Smooth muscle cell (in vitro differentiated cells): ENCODE data around the gene ADAMTS16. TPM values are rescaled to one million over a fixed set of nuclear protein-coding genes. Genes with fewer than 3 reads are reported as not detected.

Experiments used
- DNase-seq: peaks from one replicate; lab custom pipeline; 2025; ENCODE audit not compliant: unreplicated experiment; lab: John Stamatoyannopoulos, UW
- H2AFZ ChIP-seq: fragments of 200-600 bp; sonication (generic); 2 replicates; pipeline ENCODE4 v1.6.0; 2016; ENCODE audit warnings: antibody characterized with exemption, low read depth, mild to moderate bottlenecking
- H3F3A ChIP-seq: fragments of 200-600 bp; sonication (generic); 2 replicates; pipeline ENCODE4 v1.6.0; 2017; ENCODE audit warnings: antibody characterized with exemption, low read depth
- H3K27ac ChIP-seq: fragments of 200-600 bp; sonication (generic); 2 replicates; pipeline ENCODE4 v1.5.1; 2016; ENCODE audit warnings: low read depth, mild to moderate bottlenecking
- H3K27me3 ChIP-seq: fragments of 200-600 bp; sonication (generic); 2 replicates; pipeline ENCODE4 v1.6.1; 2016; ENCODE audit warnings: low read depth, mild to moderate bottlenecking
- H3K36me3 ChIP-seq: fragments of 200-600 bp; sonication (generic); 2 replicates; pipeline ENCODE4 v1.5.1; 2016; ENCODE audit warnings: low read depth
- H3K4me1 ChIP-seq: fragments of 200-600 bp; sonication (generic); 2 replicates; pipeline ENCODE4 v1.5.1; 2016; ENCODE audit warnings: low read depth
- H3K4me2 ChIP-seq: fragments of 200-600 bp; sonication (generic); 2 replicates; pipeline ENCODE4 v1.6.0; 2016; ENCODE audit warnings: mild to moderate bottlenecking
- H3K4me3 ChIP-seq: fragments of 200-600 bp; sonication (generic); 2 replicates; pipeline ENCODE4 v1.5.1; 2016; ENCODE audit warnings: mild to moderate bottlenecking
- H3K79me2 ChIP-seq: fragments of 200-600 bp; sonication (generic); 2 replicates; pipeline ENCODE4 v1.6.0; 2016; ENCODE audit warnings: low read depth, mild to moderate bottlenecking
- H3K9ac ChIP-seq: fragments of 200-600 bp; sonication (generic); 2 replicates; pipeline ENCODE4 v1.6.0; 2016; ENCODE audit warnings: low read depth
- H3K9me3 ChIP-seq: fragments of 200-600 bp; sonication (generic); replicated peaks from 2 replicates; pipeline ENCODE4 v1.5.1; 2016; ENCODE audit warnings: low read depth
- H4K20me1 ChIP-seq: fragments of 200-600 bp; sonication (generic); 2 replicates; pipeline ENCODE4 v1.6.0; 2016; ENCODE audit warnings: low read depth
- WGBS: methylation state at CpG from one replicate; pipeline ENCODE4 v1.1.7; 2016; ENCODE audit warnings: low lambda C conversion rate; 5-methylcytosine and 5-hydroxymethylcytosine counted together
- polyA plus RNA-seq: library from polyadenylated mRNA; unstranded; fragments of >200 nt; fragmentation: Nextera tagmentation; extraction: Ambion mirVana; gene quantifications from 2 replicates; pipeline ENCODE4 v1.2.1, GENCODE V29; 2016
- total RNA-seq: library from RNA; depleted of rRNA; stranded (reverse); fragments of >200 nt; gene quantifications from 2 replicates; pipeline ENCODE4 v1.2.3, GENCODE V29; 2014
- TF ChIP-seq, protein P1 (sequence below): fragments of 200-600 bp; sonication (generic); IDR thresholded peaks from 2 replicates; pipeline ENCODE4 v1.5.1; 2017; ENCODE audit warnings: borderline replicate concordance, mild to moderate bottlenecking, antibody characterized with exemption; ENCODE audit not compliant: insufficient read depth, poor library complexity, severe bottlenecking

ADAMTS16 gene
- total and polyA plus RNA-seq, 2 experiments from 2014 or later: 4.7 to 6.2 TPM

DNA sequence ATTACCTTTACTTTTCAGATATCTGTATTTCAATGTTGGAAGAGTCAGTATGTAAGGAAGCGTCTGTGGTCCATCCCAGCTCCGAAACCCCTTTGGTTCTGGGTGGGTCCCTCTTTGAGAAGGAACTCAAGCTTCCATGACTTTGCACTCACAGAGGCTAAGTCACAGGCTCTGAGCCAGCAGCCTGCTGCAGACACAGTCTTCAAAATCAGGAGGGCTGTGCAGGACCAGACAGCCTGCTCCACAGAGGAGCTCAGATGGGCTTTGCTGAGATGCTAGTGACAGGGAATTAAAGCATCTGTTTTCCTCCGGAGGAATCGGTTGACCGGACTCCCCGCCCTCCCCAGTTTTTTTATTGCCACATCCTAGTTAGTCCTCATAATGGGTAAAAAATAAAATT is 155.9 kb downstream of the ADAMTS16 start:
- Histone ChIP-seq H3K27me3 (no peaks in the 10 kb centered on the region), H3K36me3 (no peaks in the 10 kb centered on the region), H3K9ac (no peak overlapping the region), H3F3A (no peaks in the 10 kb centered on the region), H3K4me3 (no peak overlapping the region), H3K9me3 (no peaks in the 10 kb centered on the region), H3K4me2 (no peak overlapping the region), H3K79me2 (no peaks in the 10 kb centered on the region), H3K4me1 (peaks cover 4% of the 10 kb centered on the region), H2AFZ (no peak overlapping the region), H4K20me1 (no peaks in the 10 kb centered on the region), H3K27ac (no peak overlapping the region)
- TF ChIP-seq, protein P1, sequence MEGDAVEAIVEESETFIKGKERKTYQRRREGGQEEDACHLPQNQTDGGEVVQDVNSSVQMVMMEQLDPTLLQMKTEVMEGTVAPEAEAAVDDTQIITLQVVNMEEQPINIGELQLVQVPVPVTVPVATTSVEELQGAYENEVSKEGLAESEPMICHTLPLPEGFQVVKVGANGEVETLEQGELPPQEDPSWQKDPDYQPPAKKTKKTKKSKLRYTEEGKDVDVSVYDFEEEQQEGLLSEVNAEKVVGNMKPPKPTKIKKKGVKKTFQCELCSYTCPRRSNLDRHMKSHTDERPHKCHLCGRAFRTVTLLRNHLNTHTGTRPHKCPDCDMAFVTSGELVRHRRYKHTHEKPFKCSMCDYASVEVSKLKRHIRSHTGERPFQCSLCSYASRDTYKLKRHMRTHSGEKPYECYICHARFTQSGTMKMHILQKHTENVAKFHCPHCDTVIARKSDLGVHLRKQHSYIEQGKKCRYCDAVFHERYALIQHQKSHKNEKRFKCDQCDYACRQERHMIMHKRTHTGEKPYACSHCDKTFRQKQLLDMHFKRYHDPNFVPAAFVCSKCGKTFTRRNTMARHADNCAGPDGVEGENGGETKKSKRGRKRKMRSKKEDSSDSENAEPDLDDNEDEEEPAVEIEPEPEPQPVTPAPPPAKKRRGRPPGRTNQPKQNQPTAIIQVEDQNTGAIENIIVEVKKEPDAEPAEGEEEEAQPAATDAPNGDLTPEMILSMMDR: no peak
- DNase-seq: no peak
- WGBS: 94% methylated on average over 6 of the region's 6 CpGs

DNA sequence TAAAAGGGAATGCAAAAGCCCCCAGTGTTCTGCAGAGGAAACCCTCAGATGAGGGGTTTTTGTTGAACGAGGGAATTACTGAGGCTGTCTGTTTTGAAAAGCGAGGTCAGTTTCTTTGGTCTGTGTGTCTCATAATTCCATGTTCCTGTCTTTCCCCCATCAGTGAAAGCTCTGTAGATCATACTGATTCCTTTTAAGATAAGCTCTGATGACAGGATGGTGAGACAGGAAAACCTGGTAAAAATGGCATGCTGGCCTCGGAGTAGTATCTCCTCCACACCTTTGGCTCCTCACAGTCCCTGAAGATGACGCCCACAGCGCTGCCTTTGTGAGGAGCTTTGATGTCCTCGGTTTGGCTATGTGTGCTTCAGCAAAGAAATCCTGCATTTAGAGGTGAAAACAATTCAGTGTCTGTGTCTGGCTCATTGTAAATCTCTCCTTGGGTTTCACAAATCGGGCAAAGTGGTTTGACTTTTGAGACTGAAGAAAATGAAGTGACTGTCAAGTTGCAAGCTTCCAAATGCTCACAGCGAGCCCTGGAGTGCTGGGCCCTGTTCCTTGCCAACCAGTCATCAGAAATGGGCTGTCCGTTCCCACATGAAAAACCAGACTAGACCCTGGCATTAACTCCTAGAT is 157.4 kb downstream of the ADAMTS16 start:
- Histone ChIP-seq H3K9ac (no peak overlapping the region), H3K4me3 (no peak overlapping the region), H3K4me1 (peaks cover 4% of the 10 kb centered on the region), H3K27ac (no peak overlapping the region), H3K4me2 (no peak overlapping the region), H4K20me1 (no peaks in the 10 kb centered on the region), H3K79me2 (no peaks in the 10 kb centered on the region), H3F3A (no peaks in the 10 kb centered on the region), H2AFZ (no peak overlapping the region), H3K9me3 (no peaks in the 10 kb centered on the region), H3K27me3 (no peaks in the 10 kb centered on the region), H3K36me3 (no peaks in the 10 kb centered on the region)
- no peak for DNase-seq
- TF ChIP-seq, protein P1: no peak
- WGBS: 61% methylated on average over 9 of the region's 9 CpGs

DNA sequence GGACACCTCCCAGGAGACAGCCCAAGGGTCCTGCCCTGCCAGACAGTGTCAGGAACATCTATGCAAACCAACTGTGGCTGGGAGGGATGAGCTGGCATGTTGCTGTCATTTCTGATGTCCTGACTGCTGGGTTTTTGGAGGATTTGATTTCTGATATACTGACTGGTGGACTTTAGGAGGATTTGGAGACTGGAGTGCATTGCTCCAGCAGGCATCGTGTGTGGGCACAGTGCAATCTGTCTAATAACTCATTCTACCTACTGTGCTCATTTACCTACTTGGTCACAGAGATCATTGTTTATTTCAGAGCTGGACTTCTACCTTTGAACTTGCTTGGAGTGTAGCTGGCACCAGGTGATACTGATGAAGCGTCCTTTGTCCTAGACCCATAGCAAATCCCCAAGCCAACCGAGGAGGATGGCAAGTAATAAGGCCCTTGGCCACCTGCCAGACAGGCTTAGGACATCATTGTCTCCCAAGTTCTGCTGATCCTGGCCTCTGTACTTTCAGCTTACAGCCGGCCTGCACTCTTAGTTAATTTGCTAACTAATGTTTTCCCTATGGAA is 158.0 kb downstream of the ADAMTS16 start:
- Histone ChIP-seq H3K27me3 (no peaks in the 10 kb centered on the region), H3K4me1 (peaks cover 4% of the 10 kb centered on the region), H3K27ac (no peak overlapping the region), H3K4me2 (no peak overlapping the region), H4K20me1 (no peaks in the 10 kb centered on the region), H3K79me2 (no peaks in the 10 kb centered on the region), H3F3A (no peaks in the 10 kb centered on the region), H3K36me3 (no peaks in the 10 kb centered on the region), H3K4me3 (no peak overlapping the region), H3K9me3 (no peaks in the 10 kb centered on the region), H2AFZ (no peak overlapping the region), H3K9ac (no peak overlapping the region)
- TF ChIP-seq, protein P1: no peak
- 79% methylated on average over 4 of the region's 4 CpGs for WGBS
- no peak for DNase-seq

DNA sequence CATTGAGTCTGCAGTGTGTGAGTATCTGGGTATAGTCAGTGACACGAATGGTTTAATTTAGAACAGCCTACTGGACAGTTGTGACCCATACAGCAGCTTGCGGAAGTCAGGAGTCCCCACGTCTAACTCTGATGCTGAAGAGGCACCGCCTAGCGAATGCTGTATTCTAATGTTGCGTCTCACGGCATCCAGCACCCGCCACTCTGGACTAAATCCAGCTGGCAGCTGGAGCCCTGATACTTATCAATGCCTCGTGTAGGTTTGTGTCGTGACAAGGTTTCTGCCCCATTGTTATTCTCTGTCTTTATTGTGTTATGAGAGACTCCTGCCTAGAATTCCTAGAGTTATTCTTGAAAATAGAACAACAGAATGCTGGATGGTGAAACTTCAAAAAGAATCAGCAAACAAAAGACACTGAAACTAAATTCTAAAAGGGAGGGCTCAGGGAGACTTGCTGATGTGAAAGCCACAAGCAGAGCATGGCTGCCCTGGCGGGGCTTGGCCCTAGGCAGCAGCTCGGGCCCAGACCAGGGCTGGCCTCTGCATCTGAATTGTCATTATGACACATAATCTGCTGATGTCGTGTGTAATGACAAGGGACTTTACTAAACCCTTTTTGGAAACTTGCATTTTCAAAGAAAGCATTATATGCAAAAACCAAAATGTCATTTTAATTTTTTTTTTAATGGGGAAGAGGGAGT is 158.9 kb downstream of the ADAMTS16 start:
- DNase-seq: no peak
- no peak overlapping the region for H3K27ac ChIP-seq

More for the DNA sequence above, 158.9 kb downstream of the ADAMTS16 start:
- TF ChIP-seq, protein P1: no peak
- H3K79me2 ChIP-seq: no peaks in the 10 kb centered on the region
- H3K9ac ChIP-seq: no peak overlapping the region
- peaks cover 4% of the 10 kb centered on the region for H3K4me1 ChIP-seq
- 81% methylated on average over 13 of the region's 13 CpGs for WGBS
- H3K4me3 ChIP-seq: no peak overlapping the region
- H3K36me3 ChIP-seq: no peaks in the 10 kb centered on the region
- H2AFZ ChIP-seq: no peak overlapping the region
- no peaks in the 10 kb centered on the region for H3F3A ChIP-seq
- H3K27me3 ChIP-seq: no peaks in the 10 kb centered on the region
- no peaks in the 10 kb centered on the region for H3K9me3 ChIP-seq
- H3K4me2 ChIP-seq: no peak overlapping the region
- H4K20me1 ChIP-seq: no peaks in the 10 kb centered on the region
